Measurements from ENCODE around the gene COL6A2.
"Not testable (repeated sequence)": the region's sequence is repeated elsewhere in the genome, so short reads cannot be mapped to it uniquely, and the experiment has no call there.

COL6A2 gene

GRCh38 chr21:46154955-46155513, 57.1 kb downstream of the COL6A2 start:
- no peak for DNase-seq (ENCODE audit: low read depth, low spot score)

GRCh38 chr21:46155514-46156377, 57.8 kb downstream of the COL6A2 start, which contains the start of gene FTCD:
TSS of gene FTCD (minus strand) at chr21:46155579. CDS start at chr21:46155523, 56 bp downstream.
- no peak for DNase-seq (ENCODE audit: low read depth, low spot score)

GRCh38 chr21:46156378-46156645, 58.4 kb downstream of the COL6A2 start:
- DNase-seq (ENCODE audit: low read depth, low spot score), result no peak

- DNase-seq (ENCODE audit: low read depth, low spot score), result no peak
These were observed 58.8 kb downstream of the COL6A2 start for GRCh38 chr21:46156678-46157077.

GRCh38 chr21:46157396-46157986, 59.6 kb downstream of the COL6A2 start:
- no peak for DNase-seq (ENCODE audit: low read depth, low spot score)

GRCh38 chr21:46157987-46158451, 60.1 kb downstream of the COL6A2 start:
- no peak for DNase-seq (ENCODE audit: low read depth, low spot score)

- no peak for DNase-seq (ENCODE audit: low read depth, low spot score)
These were observed 60.9 kb downstream of the COL6A2 start for GRCh38 chr21:46158666-46159300.

- no peak for DNase-seq (ENCODE audit: low read depth, low spot score)
These were observed 61.5 kb downstream of the COL6A2 start for GRCh38 chr21:46159390-46159789.

GRCh38 chr21:46159841-46160656, 62.1 kb downstream of the COL6A2 start:
- DNase-seq (ENCODE audit: low read depth, low spot score), result no peak

GRCh38 chr21:46160657-46160906, 62.7 kb downstream of the COL6A2 start:
- DNase-seq (ENCODE audit: low read depth, low spot score), result no peak

GRCh38 chr21:46160907-46161632, 63.2 kb downstream of the COL6A2 start:
- no peak for DNase-seq (ENCODE audit: low read depth, low spot score)

- DNase-seq (ENCODE audit: low read depth, low spot score), result no peak
These were observed 64.0 kb downstream of the COL6A2 start for GRCh38 chr21:46161633-46162592.

GRCh38 chr21:46163380-46163779, 65.5 kb downstream of the COL6A2 start:
- DNase-seq (ENCODE audit: low read depth, low spot score), result no peak

GRCh38 chr21:46165098-46165497, 67.2 kb downstream of the COL6A2 start:
- no peak for DNase-seq (ENCODE audit: low read depth, low spot score)

GRCh38 chr21:46168238-46168637, 70.3 kb downstream of the COL6A2 start:
- no peak for DNase-seq (ENCODE audit: low read depth, low spot score)

GRCh38 chr21:46168659-46169386, 70.9 kb downstream of the COL6A2 start:
- no peak for DNase-seq (ENCODE audit: low read depth, low spot score)

GRCh38 chr21:46170436-46171193, 72.7 kb downstream of the COL6A2 start:
- DNase-seq (ENCODE audit: low read depth, low spot score), result not testable (repeated sequence)

- DNase-seq (ENCODE audit: low read depth, low spot score), result no peak
These were observed 73.7 kb downstream of the COL6A2 start for GRCh38 chr21:46171585-46171984.

Data from smooth muscle cell of the brain vasculature (primary cell).